Body of pancreas (tissue), 4 donors: ENCODE data around the gene RTN3. TPM values are rescaled to one million over a fixed set of nuclear protein-coding genes. Genes with fewer than 3 reads are reported as not detected.

Source experiments
- ATAC-seq: fragments of 150-250 bp; one replicate; pipeline ENCODE4 v1.9.1; 2016
- DNase-seq, 4 donors: peaks; one replicate each; pipeline ENCODE4 v3.0.0-alpha.2; 2019
- H3K27ac ChIP-seq, 4 donors: fragments of 200-600 bp; sonication (generic); 1 replicate in 3 of 4; 2 replicates in 1 of 4; pipeline versions ENCODE4 v1.5.1 to v1.6.1; 2016 to 2019; ENCODE audit warnings: mild to moderate bottlenecking in 1 of 4, mixed read lengths in 1 of 4, moderate library complexity in 1 of 4
- H3K27me3 ChIP-seq, 2 donors: fragments of 200-600 bp; sonication (generic); one replicate each; pipeline ENCODE4 v1.6.0; 2016; ENCODE audit warnings: mild to moderate bottlenecking in 1 of 2
- H3K36me3 ChIP-seq, 2 donors: fragments of 200-600 bp; sonication (generic); replicated peaks in 1 of 2; 2 replicates each; pipeline ENCODE4 v1.5.1; 2016; ENCODE audit warnings: low read depth in 2 of 2; ENCODE audit not compliant: insufficient read depth in 1 of 2
- H3K4me1 ChIP-seq: fragments of 200-600 bp; sonication (generic); one replicate; pipeline ENCODE4 v1.6.0; 2016
- H3K4me3 ChIP-seq, 2 donors: fragments of 200-600 bp; sonication (generic); 1 replicate in 1 of 2; 2 replicates in 1 of 2; pipeline ENCODE4 v1.5.1; 2016 to 2019
- H3K9me3 ChIP-seq, 3 donors: fragments of 200-600 bp; sonication (generic); 1 replicate in 2 of 3; 2 replicates in 1 of 3; pipeline ENCODE4 v1.5.1; 2016
- POLR2A ChIP-seq, 3 donors: fragments of 450-650 bp; IDR thresholded peaks; one replicate each; pipeline ENCODE4 v1.6.1; 2016; ENCODE audit warnings: antibody characterized with exemption in 3 of 3, mild to moderate bottlenecking in 2 of 3
- WGBS, 2 donors: methylation state at CpG; one replicate each; pipeline ENCODE4 v1.1.5; 2017; 5-methylcytosine and 5-hydroxymethylcytosine counted together
- intact Hi-C: fragments of 100-400 bp; cut with DNase I; formaldehyde crosslinking; loops from one replicate; pipeline ENCODE4 v1.15.1; 2023
- total RNA-seq, 2 donors: library from RNA; depleted of rRNA; stranded (reverse); fragments of >200 nt; gene quantifications; one replicate each; pipeline ENCODE4 v1.1.0, GENCODE V29; 2016
- TF ChIP-seq, protein P1 (sequence below), 7 experiments: fragments of 450-650 bp in 4 of 7; fragments of 200-600 bp in 3 of 7; sonication (generic) in 3 of 7; IDR thresholded peaks; one replicate each; pipeline ENCODE4 v1.5.1; 2016 to 2019; ENCODE audit warnings: antibody characterized with exemption in 7 of 7

The RTN3 gene
- total RNA-seq, 2 donors from 2014 or later: 62.8 to 63.6 TPM

GRCh38 chr11:63766531-63767235 is 85.4 kb downstream of the RTN3 start:
- ATAC-seq: no peak
- no peaks in the 10 kb centered on the region for H3K27me3 ChIP-seq
- H3K27ac ChIP-seq: peak overlapping the region in 3 of 4 donors; percentile 69 to 77 (median 76)
- H3K9me3 ChIP-seq: no peaks in the 10 kb centered on the region
- no peak for TF ChIP-seq POLR2A (IDR thresholded peaks at IDR 0.05)
- TF ChIP-seq, protein P1, sequence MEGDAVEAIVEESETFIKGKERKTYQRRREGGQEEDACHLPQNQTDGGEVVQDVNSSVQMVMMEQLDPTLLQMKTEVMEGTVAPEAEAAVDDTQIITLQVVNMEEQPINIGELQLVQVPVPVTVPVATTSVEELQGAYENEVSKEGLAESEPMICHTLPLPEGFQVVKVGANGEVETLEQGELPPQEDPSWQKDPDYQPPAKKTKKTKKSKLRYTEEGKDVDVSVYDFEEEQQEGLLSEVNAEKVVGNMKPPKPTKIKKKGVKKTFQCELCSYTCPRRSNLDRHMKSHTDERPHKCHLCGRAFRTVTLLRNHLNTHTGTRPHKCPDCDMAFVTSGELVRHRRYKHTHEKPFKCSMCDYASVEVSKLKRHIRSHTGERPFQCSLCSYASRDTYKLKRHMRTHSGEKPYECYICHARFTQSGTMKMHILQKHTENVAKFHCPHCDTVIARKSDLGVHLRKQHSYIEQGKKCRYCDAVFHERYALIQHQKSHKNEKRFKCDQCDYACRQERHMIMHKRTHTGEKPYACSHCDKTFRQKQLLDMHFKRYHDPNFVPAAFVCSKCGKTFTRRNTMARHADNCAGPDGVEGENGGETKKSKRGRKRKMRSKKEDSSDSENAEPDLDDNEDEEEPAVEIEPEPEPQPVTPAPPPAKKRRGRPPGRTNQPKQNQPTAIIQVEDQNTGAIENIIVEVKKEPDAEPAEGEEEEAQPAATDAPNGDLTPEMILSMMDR (IDR thresholded peaks at IDR 0.05): no peak
- H3K36me3 ChIP-seq: no peaks in the 10 kb centered on the region
- H3K4me3 ChIP-seq: peak overlapping the region in 1 of 2 donors; percentile 88
- 43 to 45% methylated on average over 3 to 7 of the region's 7 CpGs for WGBS, 2 donors
- no peak for DNase-seq
- peaks cover 57% of the 10 kb centered on the region for H3K4me1 ChIP-seq
- intact Hi-C loops: loop anchor here (10.0 kb wide), 1 partner anchor 178 kb away; no protein-coding TSS in a partner anchor

GRCh38 chr11:63767267-63767564 is 85.9 kb downstream of the RTN3 start:
- H3K4me1 ChIP-seq: peaks cover 55% of the 10 kb centered on the region
- no peaks in the 10 kb centered on the region for H3K36me3 ChIP-seq
- DNase-seq: no peak
- no peak for ATAC-seq
- H3K4me3 ChIP-seq: peak overlapping the region in 1 of 2 donors; percentile 88
- TF ChIP-seq, protein P1 (IDR thresholded peaks at IDR 0.05): no peak
- no peak for TF ChIP-seq POLR2A (IDR thresholded peaks at IDR 0.05)
- H3K27me3 ChIP-seq: no peaks in the 10 kb centered on the region
- H3K9me3 ChIP-seq: no peaks in the 10 kb centered on the region
- intact Hi-C loops: loop anchor here (10.0 kb wide), 1 partner anchor 178 kb away; no protein-coding TSS in a partner anchor
- peak overlapping the region in 3 of 4 donors; percentile 68 to 77 (median 69) for H3K27ac ChIP-seq
- WGBS, 2 donors: 16 to 25% methylated on average over 4 of the region's 4 CpGs

DNA sequence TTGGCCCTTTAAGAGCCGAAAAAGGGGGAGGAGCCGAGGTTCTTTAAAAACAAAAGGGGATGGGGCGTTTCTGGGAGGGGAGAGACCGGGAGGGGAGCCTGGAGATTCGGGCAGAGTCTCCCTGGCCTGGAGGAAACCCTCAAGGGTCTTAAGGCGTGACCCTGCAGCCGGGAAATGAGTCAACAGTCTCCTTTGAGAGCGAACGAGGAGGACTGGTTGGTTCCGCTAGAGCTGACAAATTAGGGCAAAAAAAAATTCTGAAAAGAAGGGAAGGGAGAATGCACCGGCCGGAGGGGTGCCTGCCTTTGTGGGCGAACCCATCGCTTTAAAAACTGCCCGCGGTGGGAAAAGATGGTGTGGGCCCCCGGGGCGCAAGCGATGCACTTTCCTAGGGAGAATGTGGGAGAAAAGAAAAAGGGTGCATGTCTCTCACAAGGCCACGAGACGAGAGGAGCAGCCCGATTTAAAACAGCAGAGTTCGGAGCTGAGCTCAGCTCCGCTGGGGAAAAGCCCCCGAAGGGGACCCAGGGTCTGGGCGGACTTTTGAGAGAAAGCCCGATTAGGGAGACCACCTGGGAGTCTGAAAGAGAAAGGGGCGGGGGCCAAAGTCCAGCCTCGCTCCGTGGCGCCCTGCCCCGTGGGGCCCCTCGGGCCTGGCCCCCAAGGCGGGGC is 86.4 kb downstream of the RTN3 start:
- TF ChIP-seq POLR2A (IDR thresholded peaks at IDR 0.05): peak in 1 of 3 donors; percentile 15
- TF ChIP-seq, protein P1 (IDR thresholded peaks at IDR 0.05): peak in 1 of 7 experiments; percentile 15
- Histone ChIP-seq H3K27me3 (no peaks in the 10 kb centered on the region), H3K36me3 (no peaks in the 10 kb centered on the region), H3K4me1 (peaks cover 51% of the 10 kb centered on the region), H3K27ac (peak overlapping the region in 3 of 4 donors; percentile 68 to 77 (median 69)), H3K9me3 (no peaks in the 10 kb centered on the region), H3K4me3 (peak overlapping the region; percentile 51 to 88)
- intact Hi-C loops: loop anchor here (10.0 kb wide), 1 partner anchor 177 kb away; no protein-coding TSS in a partner anchor
- 0% methylated on average over 27 to 34 of the region's 34 CpGs for WGBS, 2 donors
- DNase-seq: peak; percentile 50 to 68 (median 62)
- ATAC-seq: no peak

GRCh38 chr11:63768237-63769041 is 87.1 kb downstream of the RTN3 start, which contains the start of gene ZFTA:
TSS of gene ZFTA (minus strand) at chr11:63768775. CDS start at chr11:63768622, 153 bp downstream.
- Histone ChIP-seq H3K4me1 (peaks cover 46% of the 10 kb centered on the region), H3K27me3 (no peaks in the 10 kb centered on the region), H3K4me3 (peak within 1 kb of the TSS; percentile 53 to 88), H3K9me3 (no peaks in the 10 kb centered on the region), H3K27ac (peak within 1 kb of the TSS; percentile 46 to 77 (median 69)), H3K36me3 (no peaks in the 10 kb centered on the region)
- intact Hi-C loops: loop anchor here (10.0 kb wide), 1 partner anchor 176 kb away; no protein-coding TSS in a partner anchor
- TF ChIP-seq, protein P1 (IDR thresholded peaks at IDR 0.05): peak in 4 of 7 experiments; percentile 78 to 90 (median 82)
- no peak for TF ChIP-seq POLR2A (IDR thresholded peaks at IDR 0.05)
- peak; percentile 61 for ATAC-seq
- WGBS, 2 donors: 1 to 4% methylated on average over 5 to 94 of the region's 113 CpGs
- peak; percentile 63 to 77 (median 70) for DNase-seq
